Trophoblast cell (in vitro differentiated cells and primary cell): ENCODE measurements around the gene KLHL8.

Source experiments
- DNase-seq, 2 donors: peaks; one replicate each; pipeline ENCODE4 v3.0.0-alpha.2; 2016
- H2AFZ ChIP-seq: 2 replicates; pipeline ENCODE4 v1.6.1; 2013; ENCODE audit warnings: low read length, moderate library complexity, mild to moderate bottlenecking; ENCODE audit not compliant: insufficient read depth, poor library complexity
- H2AK5ac ChIP-seq: 2 replicates; pipeline ENCODE4 v1.6.1; 2013; ENCODE audit warnings: mild to moderate bottlenecking, low read length
- H2BK120ac ChIP-seq: 2 replicates; pipeline ENCODE4 v1.6.1; 2013; ENCODE audit warnings: low read length, mild to moderate bottlenecking, moderate library complexity; ENCODE audit not compliant: insufficient read depth, poor library complexity
- H2BK12ac ChIP-seq: 2 replicates; pipeline ENCODE4 v1.6.1; 2013; ENCODE audit warnings: mild to moderate bottlenecking, low read length, moderate library complexity
- H2BK5ac ChIP-seq: 2 replicates; pipeline ENCODE4 v1.6.1; 2013; ENCODE audit warnings: low read length, low read depth, moderate library complexity, mild to moderate bottlenecking; ENCODE audit not compliant: poor library complexity
- H3K14ac ChIP-seq: 2 replicates; pipeline ENCODE4 v1.6.1; 2013; ENCODE audit warnings: mild to moderate bottlenecking, low read length
- H3K18ac ChIP-seq: 2 replicates; pipeline ENCODE4 v1.6.1; 2013; ENCODE audit warnings: mild to moderate bottlenecking, low read length
- H3K23ac ChIP-seq: 2 replicates; pipeline ENCODE4 v1.6.1; 2013; ENCODE audit warnings: low read length
- H3K27ac ChIP-seq: 2 replicates; pipeline ENCODE4 v1.5.1; 2013; ENCODE audit warnings: low read depth, mild to moderate bottlenecking, inconsistent platforms, low read length, moderate library complexity
- H3K27me3 ChIP-seq: 2 replicates; pipeline ENCODE4 v1.6.1; 2013; ENCODE audit warnings: inconsistent platforms, mild to moderate bottlenecking, low read length, moderate library complexity; ENCODE audit not compliant: insufficient read depth
- H3K36me3 ChIP-seq, 2 experiments: 1 replicate in 1 of 2; 2 replicates in 1 of 2; pipeline ENCODE4 v1.6.1; 2013; ENCODE audit warnings: low read length in 2 of 2, mild to moderate bottlenecking in 2 of 2, moderate library complexity in 1 of 2; ENCODE audit not compliant: insufficient read depth in 2 of 2, control insufficient read depth in 1 of 2
- H3K4ac ChIP-seq: 2 replicates; pipeline ENCODE4 v1.6.1; 2013; ENCODE audit warnings: low read depth, mild to moderate bottlenecking, low read length, moderate library complexity
- H3K4me1 ChIP-seq, 2 experiments: 1 replicate in 1 of 2; 2 replicates in 1 of 2; pipeline ENCODE4 v1.6.1; 2013; ENCODE audit warnings: low read length in 2 of 2, mild to moderate bottlenecking in 2 of 2, moderate library complexity in 1 of 2; ENCODE audit not compliant: insufficient read depth in 2 of 2, control insufficient read depth in 1 of 2
- H3K4me2 ChIP-seq: 2 replicates; pipeline ENCODE4 v1.6.1; 2013; ENCODE audit warnings: inconsistent platforms, mild to moderate bottlenecking, low read length, moderate library complexity
- H3K4me3 ChIP-seq: 2 replicates; pipeline ENCODE4 v1.5.1; 2013; ENCODE audit warnings: mild to moderate bottlenecking, low read depth, low read length, inconsistent platforms
- H3K79me1 ChIP-seq: one replicate; pipeline ENCODE4 v1.6.1; 2013; ENCODE audit warnings: low read length
- H3K79me2 ChIP-seq: 2 replicates; pipeline ENCODE4 v1.6.1; 2013; ENCODE audit warnings: low read length, mild to moderate bottlenecking; ENCODE audit not compliant: control insufficient read depth, insufficient read depth, poor library complexity
- H3K9ac ChIP-seq: 2 replicates; pipeline ENCODE4 v1.6.1; 2013; ENCODE audit warnings: mild to moderate bottlenecking, low read length
- H3K9me3 ChIP-seq: 2 replicates; pipeline ENCODE4 v1.6.1; 2013; ENCODE audit warnings: low read depth, mild to moderate bottlenecking, control low read depth, inconsistent platforms, low read length; ENCODE audit not compliant: insufficient read depth
- H4K12ac ChIP-seq: 2 replicates; pipeline ENCODE4 v1.6.1; 2013; ENCODE audit warnings: low read depth, mild to moderate bottlenecking, low read length, moderate library complexity
- H4K8ac ChIP-seq: 2 replicates; pipeline ENCODE4 v1.6.1; 2013; ENCODE audit warnings: low read depth, mild to moderate bottlenecking, low read length, moderate library complexity
- H4K91ac ChIP-seq: one replicate; pipeline ENCODE4 v1.6.1; 2013; ENCODE audit warnings: low read depth, mild to moderate bottlenecking, low read length, moderate library complexity
- WGBS: extraction: QIAGEN DNeasy Blood & Tissue Kit; methylation state at CpG from one replicate; pipeline ENCODE4 v1.1.7; 2013; ENCODE audit warnings: missing lambda C conversion rate; ENCODE audit not compliant: insufficient read length, insufficient coverage; ENCODE audit errors: extremely low coverage; 5-methylcytosine and 5-hydroxymethylcytosine counted together

KLHL8 gene

GRCh38 chr4:87255755-87256154, 35.3 kb upstream of the KLHL8 start:
- H3K36me3 ChIP-seq = no peaks in the 10 kb centered on the region
- no peak overlapping the region for H4K91ac ChIP-seq
- H4K12ac ChIP-seq = no peak overlapping the region
- no peak overlapping the region for H4K8ac ChIP-seq
- no peak overlapping the region for H3K4me3 ChIP-seq
- no peaks in the 10 kb centered on the region for H3K79me2 ChIP-seq
- no peak overlapping the region for H3K14ac ChIP-seq
- WGBS = no CpG with 5 or more reads among the region's 1 CpG
- no peak overlapping the region for H3K27ac ChIP-seq
- H3K9me3 ChIP-seq = no peaks in the 10 kb centered on the region
- H3K4me2 ChIP-seq = no peak overlapping the region
- no peak overlapping the region for H3K23ac ChIP-seq
- no peaks in the 10 kb centered on the region for H3K79me1 ChIP-seq
- no peak overlapping the region for H2BK12ac ChIP-seq
- no peaks in the 10 kb centered on the region for H3K4me1 ChIP-seq
- H3K4ac ChIP-seq = no peak overlapping the region
- no peaks in the 10 kb centered on the region for H3K27me3 ChIP-seq
- H3K18ac ChIP-seq = no peak overlapping the region
- H2BK120ac ChIP-seq = no peak overlapping the region
- H2AFZ ChIP-seq = no peak overlapping the region
- H2AK5ac ChIP-seq = no peak overlapping the region
- no peak overlapping the region for H2BK5ac ChIP-seq
- no peak for DNase-seq
- no peak overlapping the region for H3K9ac ChIP-seq

DNA sequence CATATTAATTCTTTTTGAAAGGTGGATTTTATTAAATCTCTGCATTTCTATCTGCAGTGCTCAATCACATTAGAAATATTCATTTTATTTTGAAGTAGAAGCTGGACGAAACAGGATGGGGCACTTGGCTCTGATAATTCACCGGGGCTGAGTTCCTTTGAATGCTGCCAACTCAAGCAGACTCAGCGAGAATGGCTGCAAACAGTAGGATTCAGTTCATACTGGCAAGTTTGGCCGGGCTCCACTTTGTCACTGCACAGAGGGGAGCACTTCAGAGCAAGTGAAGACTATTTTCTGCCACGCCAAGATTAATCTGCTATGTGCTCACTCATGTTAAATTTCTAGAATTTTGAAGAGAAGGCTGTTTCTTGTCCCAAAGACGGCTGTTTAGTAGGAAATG, 30.7 kb upstream of the KLHL8 start:
- no peaks in the 10 kb centered on the region for H3K4me1 ChIP-seq
- no peak overlapping the region for H3K4me2 ChIP-seq
- H3K18ac ChIP-seq = no peak overlapping the region
- no peak for DNase-seq
- no CpG with 5 or more reads among the region's 6 CpGs for WGBS
- no peak overlapping the region for H3K4ac ChIP-seq
- no peak overlapping the region for H3K23ac ChIP-seq
- no peaks in the 10 kb centered on the region for H3K79me1 ChIP-seq
- no peaks in the 10 kb centered on the region for H3K9me3 ChIP-seq
- H3K4me3 ChIP-seq = no peak overlapping the region
- H4K8ac ChIP-seq = no peak overlapping the region
- H4K91ac ChIP-seq = no peak overlapping the region
- no peaks in the 10 kb centered on the region for H3K36me3 ChIP-seq
- H2BK5ac ChIP-seq = no peak overlapping the region
- H3K27ac ChIP-seq = no peak overlapping the region
- no peak overlapping the region for H4K12ac ChIP-seq
- H3K9ac ChIP-seq = no peak overlapping the region
- H3K79me2 ChIP-seq = no peaks in the 10 kb centered on the region
- H2AK5ac ChIP-seq = no peak overlapping the region
- no peak overlapping the region for H3K14ac ChIP-seq
- no peak overlapping the region for H2BK120ac ChIP-seq
- H2BK12ac ChIP-seq = no peak overlapping the region
- H3K27me3 ChIP-seq = no peaks in the 10 kb centered on the region
- no peak overlapping the region for H2AFZ ChIP-seq

GRCh38 chr4:87250294-87250693, 29.9 kb upstream of the KLHL8 start:
- Histone ChIP-seq H3K9me3 (no peaks in the 10 kb centered on the region), H2AK5ac (no peak overlapping the region), H3K14ac (no peak overlapping the region), H3K4me2 (no peak overlapping the region), H4K8ac (no peak overlapping the region), H2BK12ac (no peak overlapping the region), H4K91ac (no peak overlapping the region), H3K27me3 (no peaks in the 10 kb centered on the region), H3K79me2 (no peaks in the 10 kb centered on the region), H3K4ac (no peak overlapping the region), H3K36me3 (no peaks in the 10 kb centered on the region), H2BK120ac (no peak overlapping the region), H4K12ac (no peak overlapping the region), H3K9ac (no peak overlapping the region), H2AFZ (no peak overlapping the region), H3K18ac (no peak overlapping the region), H3K4me3 (no peak overlapping the region), H3K79me1 (no peaks in the 10 kb centered on the region), H3K4me1 (no peaks in the 10 kb centered on the region), H3K23ac (no peak overlapping the region), H3K27ac (no peak overlapping the region), H2BK5ac (no peak overlapping the region)
- no peak for DNase-seq
- WGBS = no CpG with 5 or more reads among the region's 5 CpGs

GRCh38 chr4:87249332-87250019, 29.1 kb upstream of the KLHL8 start:
- Histone ChIP-seq H3K9ac (no peak overlapping the region), H3K79me2 (no peaks in the 10 kb centered on the region), H3K79me1 (no peaks in the 10 kb centered on the region), H2BK5ac (no peak overlapping the region), H2BK120ac (no peak overlapping the region), H4K12ac (no peak overlapping the region), H2AK5ac (no peak overlapping the region), H3K4me3 (no peak overlapping the region), H4K91ac (no peak overlapping the region), H3K27ac (no peak overlapping the region), H2AFZ (no peak overlapping the region), H3K27me3 (no peaks in the 10 kb centered on the region), H3K23ac (no peak overlapping the region), H2BK12ac (no peak overlapping the region), H4K8ac (no peak overlapping the region), H3K18ac (no peak overlapping the region), H3K4ac (no peak overlapping the region), H3K4me2 (no peak overlapping the region), H3K9me3 (no peaks in the 10 kb centered on the region), H3K36me3 (no peaks in the 10 kb centered on the region), H3K14ac (no peak overlapping the region), H3K4me1 (no peaks in the 10 kb centered on the region)
- no CpG with 5 or more reads among the region's 2 CpGs for WGBS
- no peak for DNase-seq
